GM19455 (cell line): ENCODE measurements around the gene SREK1IP1.

Experiments used
- ATAC-seq: cut with Tn5 transposase; IDR thresholded peaks from one replicate; pipeline ENCODE4 v1.9.1; 2021; ENCODE audit not compliant: unreplicated experiment

Gene SREK1IP1

GRCh38 chr5:64768358-64769312 is at the start of gene SREK1IP1, which contains the start of gene CWC27:
TSS of gene SREK1IP1 (minus strand) at chr5:64768691. CDS start at chr5:64768517, 174 bp downstream.
TSS of gene CWC27 (plus strand) at chr5:64768930. CDS start at chr5:64769147, 217 bp downstream.
- ATAC-seq, result peak; percentile 98

GRCh38 chr5:64818245-64818644 is 49.8 kb upstream of the SREK1IP1 start:
- no peak for ATAC-seq

GRCh38 chr5:64814073-64814472 is 45.6 kb upstream of the SREK1IP1 start:
- ATAC-seq, result peak; percentile 95

GRCh38 chr5:64811050-64811640 is 42.7 kb upstream of the SREK1IP1 start:
- no peak for ATAC-seq

- no peak for ATAC-seq
Observed at GRCh38 chr5:64807520-64807919, 39.0 kb upstream of the SREK1IP1 start.

GRCh38 chr5:64806537-64806936 is 38.0 kb upstream of the SREK1IP1 start:
- ATAC-seq, result no peak

- ATAC-seq, result no peak
Observed at GRCh38 chr5:64800926-64801325, 32.4 kb upstream of the SREK1IP1 start.

GRCh38 chr5:64796301-64796700 is 27.8 kb upstream of the SREK1IP1 start:
- ATAC-seq, result no peak

- ATAC-seq, result no peak
Observed at GRCh38 chr5:64794053-64794770, 25.7 kb upstream of the SREK1IP1 start.

GRCh38 chr5:64792469-64792868 is 24.0 kb upstream of the SREK1IP1 start:
- ATAC-seq, result no peak

GRCh38 chr5:64790210-64790609 is 21.7 kb upstream of the SREK1IP1 start:
- no peak for ATAC-seq

GRCh38 chr5:64789457-64789856 is 21.0 kb upstream of the SREK1IP1 start:
- no peak for ATAC-seq

GRCh38 chr5:64788156-64788555 is 19.7 kb upstream of the SREK1IP1 start:
- no peak for ATAC-seq

- no peak for ATAC-seq
Observed at GRCh38 chr5:64786372-64786771, 17.9 kb upstream of the SREK1IP1 start.

GRCh38 chr5:64784451-64785025 is 16.0 kb upstream of the SREK1IP1 start:
- peak; percentile 87 for ATAC-seq

GRCh38 chr5:64775291-64775690 is 6.8 kb upstream of the SREK1IP1 start:
- ATAC-seq, result no peak

GRCh38 chr5:64773533-64773932 is 5.0 kb upstream of the SREK1IP1 start:
- ATAC-seq, result no peak

GRCh38 chr5:64771736-64772135 is 3.2 kb upstream of the SREK1IP1 start:
- ATAC-seq, result no peak

GRCh38 chr5:64769855-64770254 is 1.4 kb upstream of the SREK1IP1 start:
- ATAC-seq, result no peak

- peak; percentile 3 for ATAC-seq
Observed at GRCh38 chr5:64767959-64768357, 533 bp downstream of the SREK1IP1 start.

GRCh38 chr5:64766941-64767340 is 1.6 kb downstream of the SREK1IP1 start:
- no peak for ATAC-seq
